Measurements from ENCODE around the gene INPP5F.
A peak's percentile ranks its signal among the peaks of the same experiment; 100 is the strongest.
"Not testable (repeated sequence)": the region's sequence is repeated elsewhere in the genome, so short reads cannot be mapped to it uniquely, and the experiment has no call there.

Gene INPP5F

DNA sequence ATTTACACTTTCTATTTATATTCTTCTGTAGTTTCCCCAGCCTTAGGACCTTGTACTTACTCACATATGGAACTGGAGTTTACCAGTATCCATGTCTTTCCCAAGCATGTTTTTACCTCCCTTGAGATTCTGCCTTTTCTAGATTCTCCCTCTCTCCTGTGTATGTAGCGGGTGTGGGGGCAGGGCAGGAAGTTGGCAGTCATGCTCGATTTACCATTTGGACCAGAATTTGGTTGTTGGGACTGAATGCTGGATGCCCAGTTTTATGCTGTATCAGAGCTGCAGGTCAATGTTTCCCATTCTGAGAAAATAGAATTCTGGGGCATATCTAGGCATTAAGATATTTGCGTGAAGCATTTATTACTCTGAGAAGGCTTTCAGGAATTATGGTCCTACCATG, 14.2 kb downstream of the INPP5F start:
- no peak for DNase-seq (ENCODE audit: low read depth)

DNA sequence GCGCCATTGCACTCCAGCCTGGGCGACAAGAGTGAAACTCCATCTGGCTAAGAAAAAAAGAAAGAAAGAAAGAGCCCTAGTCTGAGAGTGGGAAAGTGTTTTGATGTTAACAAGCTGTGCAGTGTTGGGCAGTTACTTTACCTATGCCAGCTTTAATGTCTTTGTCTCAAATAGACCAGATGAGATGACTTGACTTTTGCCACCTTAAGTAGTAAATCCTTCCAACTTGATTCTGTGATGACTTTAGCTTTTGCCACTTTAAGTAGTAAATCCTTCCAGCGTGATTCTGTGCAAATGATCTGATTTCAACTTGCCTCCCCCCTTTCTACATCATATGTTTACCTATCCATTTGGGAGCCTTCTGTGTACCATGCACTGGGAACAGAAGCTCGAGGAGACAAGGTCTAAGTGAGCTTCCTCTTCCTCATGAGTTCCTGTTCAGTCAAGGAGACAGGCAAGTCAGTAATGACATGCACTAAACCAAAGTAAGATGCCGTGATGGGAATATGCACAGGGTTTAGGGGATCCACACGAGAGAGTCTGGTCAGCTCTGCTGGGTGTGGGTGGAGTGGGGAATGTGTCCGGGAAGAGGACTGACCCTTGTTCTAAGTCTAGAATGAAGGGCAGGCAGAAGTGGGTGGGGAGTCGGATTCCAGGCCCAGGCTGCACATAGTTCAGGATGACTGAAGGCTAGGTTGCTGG, 17.2 kb downstream of the INPP5F start:
- no peak for DNase-seq (ENCODE audit: low read depth)

DNA sequence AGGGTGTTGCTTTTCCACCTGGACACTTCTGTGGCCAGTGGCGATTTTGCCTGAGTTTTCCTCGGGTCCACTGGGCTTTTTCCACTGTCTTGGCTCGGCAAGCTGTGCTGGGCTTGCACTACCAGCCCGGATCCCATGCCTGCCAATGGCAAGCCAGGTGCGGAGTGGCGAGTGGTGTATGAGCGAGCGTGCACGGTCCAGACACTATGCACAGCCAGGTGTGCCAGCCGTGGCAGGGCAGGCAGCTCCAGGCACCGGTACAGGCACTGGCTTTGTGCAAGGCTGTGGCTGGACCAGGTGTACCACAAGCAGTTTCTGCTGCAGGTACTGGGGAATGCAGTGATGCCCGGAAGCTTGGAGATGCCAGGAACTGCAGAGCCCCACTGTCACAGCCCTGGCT, 22.1 kb downstream of the INPP5F start:
- no peak for DNase-seq (ENCODE audit: low read depth)

DNA sequence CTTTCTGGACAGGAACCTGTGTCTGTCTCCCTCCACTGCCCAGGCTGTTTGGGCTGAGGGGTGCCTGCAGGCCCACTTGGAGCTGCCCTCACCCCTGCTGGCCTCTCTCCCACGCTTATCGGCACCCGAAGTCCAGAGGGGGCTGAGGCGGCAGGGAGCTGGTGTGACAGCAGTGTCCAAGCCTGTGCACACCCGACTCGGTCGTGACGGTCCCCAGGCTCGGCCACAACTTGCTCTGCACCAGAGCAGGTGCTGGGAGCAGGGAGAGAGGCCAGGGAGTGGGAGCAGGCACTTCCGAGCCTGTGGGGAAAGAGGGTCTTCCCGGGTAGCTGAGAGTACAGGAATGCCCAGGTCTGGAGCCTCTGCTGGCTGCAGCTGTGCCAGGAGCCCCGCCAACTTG, 23.0 kb downstream of the INPP5F start:
- no peak for DNase-seq (ENCODE audit: low read depth)

DNA sequence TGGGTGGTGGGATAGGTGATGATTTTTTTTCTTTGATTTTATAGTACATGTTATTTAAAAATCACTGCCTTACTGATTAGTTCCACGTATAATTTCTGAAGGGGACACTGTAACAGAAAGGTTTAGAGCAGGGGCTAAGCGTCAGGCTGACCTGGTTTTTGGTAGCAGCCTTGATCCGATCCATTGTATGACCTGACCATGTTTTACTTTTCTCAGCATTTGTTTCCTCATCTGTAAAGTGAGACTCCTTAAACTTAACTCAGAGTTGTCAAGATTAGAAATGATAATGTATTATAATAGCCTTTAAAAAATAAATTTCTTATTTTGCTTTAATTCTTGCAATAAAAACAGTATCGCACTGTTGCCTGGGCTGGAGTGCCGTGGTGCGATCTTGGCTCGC, 23.6 kb downstream of the INPP5F start:
- DNase-seq (ENCODE audit: low read depth), result no peak

DNA sequence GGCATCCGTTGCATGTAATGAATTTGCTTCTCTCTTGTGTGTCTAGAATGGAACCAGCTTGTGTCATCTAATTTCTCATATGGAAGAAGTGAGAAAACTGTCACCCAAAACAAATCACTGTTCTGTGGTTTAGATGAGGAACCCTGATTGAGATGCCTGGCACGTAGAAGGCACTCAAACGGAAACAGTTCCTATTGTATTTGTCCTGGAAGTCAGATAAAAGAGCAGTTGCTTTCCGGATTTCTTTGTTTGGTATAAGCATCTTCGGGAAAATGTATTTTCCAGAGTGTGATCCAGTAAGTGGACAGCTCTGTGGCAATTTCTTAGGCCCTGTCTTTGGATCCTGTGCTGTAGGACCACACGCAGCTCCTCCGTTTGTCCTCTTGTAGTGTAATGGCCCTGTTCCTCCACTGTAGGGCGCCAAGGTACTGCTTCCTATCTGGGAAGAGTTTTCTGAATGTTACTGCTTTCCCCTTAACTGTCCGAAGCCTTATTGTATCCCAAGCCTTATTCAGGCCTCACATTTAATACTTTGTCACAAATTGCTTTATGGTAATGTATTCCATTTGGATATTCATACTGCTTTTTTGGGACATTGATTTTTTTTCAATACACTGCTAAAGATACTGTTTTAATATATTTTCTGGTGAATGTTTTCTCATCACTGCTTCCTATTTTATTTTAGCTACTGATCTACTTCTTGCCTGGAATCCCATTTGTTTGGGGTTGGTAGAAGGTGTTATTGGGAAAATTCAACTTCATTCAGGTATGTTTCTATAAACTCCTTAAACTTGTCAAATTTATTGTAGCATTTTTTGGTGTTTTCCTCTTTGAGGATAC, 24.8 kb downstream of the INPP5F start:
- DNase-seq (ENCODE audit: low read depth), result peak; percentile 27

DNA sequence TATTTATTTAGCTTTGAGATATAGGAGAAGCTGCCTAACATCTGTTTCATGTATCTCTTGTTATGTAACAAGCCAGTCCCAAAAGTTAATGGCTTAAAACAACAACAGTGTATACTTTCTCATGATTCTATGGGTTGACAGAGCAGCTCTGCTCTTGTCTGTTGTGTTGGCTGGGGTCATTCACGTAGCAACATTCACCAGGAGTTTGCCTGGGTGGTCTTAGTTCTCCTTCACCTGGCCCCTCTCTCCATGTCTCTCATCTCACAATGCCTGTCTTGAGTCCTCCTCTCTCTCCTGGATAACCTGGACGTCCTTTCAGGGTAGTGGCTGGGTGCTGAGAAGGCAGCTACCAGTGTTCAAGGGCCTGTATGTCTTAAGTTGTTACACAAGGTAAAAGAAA, 27.5 kb downstream of the INPP5F start:
- DNase-seq (ENCODE audit: low read depth), result no peak

DNA sequence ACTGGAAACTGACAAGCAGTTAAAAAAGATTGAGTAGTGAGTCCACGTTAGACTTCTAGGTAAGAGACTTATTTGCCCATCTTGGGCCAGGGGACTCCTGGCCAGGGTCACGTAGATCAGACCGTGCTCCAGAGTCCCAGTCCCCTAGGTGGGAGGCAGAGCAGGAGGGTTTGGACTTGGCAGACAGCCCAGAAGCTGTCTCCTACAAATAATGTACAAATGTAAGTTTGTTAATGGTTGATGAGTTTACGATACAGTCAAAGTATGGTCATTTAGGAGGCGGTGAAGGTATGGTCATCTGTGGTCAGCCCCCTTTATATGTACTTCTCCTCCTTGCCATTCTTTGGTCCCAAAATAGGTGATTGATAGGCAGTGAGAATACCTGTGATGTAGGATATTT, 28.2 kb downstream of the INPP5F start:
- no peak for DNase-seq (ENCODE audit: low read depth)

DNA sequence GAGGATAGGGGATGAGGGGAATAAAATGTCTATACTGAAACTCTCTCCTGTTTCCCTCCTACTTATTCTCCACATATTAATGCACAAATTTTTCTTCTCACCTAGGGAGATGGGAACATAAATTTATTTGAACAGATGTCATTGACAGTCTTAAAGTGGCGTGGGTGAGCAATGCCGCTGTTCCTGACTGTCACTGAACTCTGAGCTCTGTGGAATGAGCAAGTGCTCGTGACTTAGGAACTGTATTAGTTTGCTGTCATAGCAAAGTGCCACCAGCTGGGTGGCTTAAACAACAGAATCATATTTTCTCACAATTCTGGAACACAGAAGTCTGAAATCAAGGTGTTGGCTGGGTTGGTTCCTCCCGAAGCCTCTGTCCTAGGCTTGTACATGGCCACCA, 29.1 kb downstream of the INPP5F start:
- no peak for DNase-seq (ENCODE audit: low read depth)

DNA sequence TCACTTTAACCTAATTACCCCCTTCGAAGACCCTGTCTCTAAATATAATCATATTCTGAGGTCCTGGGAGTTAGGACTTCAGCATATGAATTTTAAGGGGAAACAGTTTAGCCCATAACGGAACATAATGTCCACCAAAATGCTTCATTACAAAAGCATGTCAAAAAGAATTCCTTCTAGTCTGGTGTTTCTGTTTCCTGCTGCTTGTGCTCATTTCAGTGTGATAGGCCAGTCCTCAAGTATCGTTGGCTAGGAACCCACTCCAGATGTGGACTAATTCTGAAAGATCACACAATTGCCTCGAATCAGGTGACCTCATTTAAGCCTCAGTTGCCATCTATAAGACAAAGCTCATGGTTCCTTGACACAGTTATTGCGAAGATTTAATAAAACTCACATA, 29.6 kb downstream of the INPP5F start:
- DNase-seq (ENCODE audit: low read depth), result no peak

DNA sequence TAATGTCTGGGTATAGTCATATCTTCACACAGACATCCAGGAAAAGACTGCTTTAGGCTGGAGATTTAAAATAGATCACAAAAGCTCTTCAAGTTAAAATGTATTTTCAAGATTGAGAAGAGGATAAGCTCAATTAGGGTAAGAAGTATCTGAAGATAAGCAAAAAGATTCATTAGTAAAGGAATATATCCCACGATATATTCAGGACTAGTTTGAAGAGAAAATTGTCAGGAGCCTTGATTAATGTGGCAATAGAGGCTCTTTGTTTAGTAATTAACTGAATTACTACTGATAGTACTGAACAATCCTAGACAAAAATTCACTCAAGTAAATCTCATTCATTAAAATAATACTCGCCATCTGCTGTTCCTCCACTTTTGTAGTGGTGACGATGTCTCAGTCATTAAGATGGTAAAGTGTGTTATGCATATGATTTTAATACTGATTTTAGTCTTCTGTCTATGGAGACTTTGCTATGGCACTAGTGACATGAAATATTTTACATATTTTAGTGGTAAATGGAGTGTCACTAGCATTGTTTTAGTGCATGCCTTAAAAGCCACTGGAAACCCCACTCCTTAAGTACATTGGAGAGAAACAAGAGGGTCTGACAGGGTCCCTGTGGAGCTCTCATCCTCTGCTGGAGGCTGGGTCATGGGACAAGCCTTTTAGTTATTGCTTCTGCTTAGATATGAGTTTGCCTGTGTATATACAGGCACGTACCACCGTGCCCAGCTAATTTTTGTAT, 32.8 kb downstream of the INPP5F start:
- no peak for DNase-seq (ENCODE audit: low read depth)

DNA sequence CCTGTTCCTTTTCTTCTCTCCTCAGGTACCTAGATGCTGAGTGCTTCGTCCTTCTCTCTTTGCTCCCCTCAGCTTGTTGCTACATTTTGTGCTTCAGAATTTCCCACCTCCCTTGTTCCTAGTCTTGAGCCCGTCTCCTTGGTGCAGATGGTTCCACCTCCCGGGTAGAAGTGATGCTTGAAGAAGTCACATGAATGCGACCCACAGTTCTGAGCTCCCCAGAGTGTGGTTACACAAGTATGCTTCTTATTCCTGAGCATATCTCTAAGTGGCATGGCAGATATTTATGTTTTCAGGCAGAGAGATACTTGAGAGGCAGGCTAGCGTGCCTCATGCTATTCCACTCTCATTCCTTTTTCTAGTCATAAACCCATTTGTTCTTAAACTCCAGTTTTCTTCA, 34.0 kb downstream of the INPP5F start:
- DNase-seq (ENCODE audit: low read depth), result no peak

DNA sequence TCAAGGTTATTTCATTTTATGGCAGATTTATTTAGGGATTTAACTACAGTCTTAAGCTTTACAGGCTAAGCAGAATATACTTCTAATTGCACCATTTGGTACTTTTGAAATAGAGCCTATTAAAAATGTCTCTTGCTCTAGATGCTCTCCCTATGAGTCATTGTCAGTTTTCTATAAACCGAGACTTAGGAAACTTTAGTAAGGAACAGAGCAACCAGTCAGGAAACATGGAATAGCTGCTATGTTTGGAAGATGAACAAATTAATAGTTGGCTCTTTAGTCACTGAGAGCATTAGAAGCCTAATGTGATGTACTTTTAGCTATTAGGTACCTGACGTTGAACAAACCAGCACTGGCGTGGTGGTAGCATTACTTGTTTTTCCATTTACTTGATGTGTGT, 35.3 kb downstream of the INPP5F start:
- no peak for DNase-seq (ENCODE audit: low read depth)

DNA sequence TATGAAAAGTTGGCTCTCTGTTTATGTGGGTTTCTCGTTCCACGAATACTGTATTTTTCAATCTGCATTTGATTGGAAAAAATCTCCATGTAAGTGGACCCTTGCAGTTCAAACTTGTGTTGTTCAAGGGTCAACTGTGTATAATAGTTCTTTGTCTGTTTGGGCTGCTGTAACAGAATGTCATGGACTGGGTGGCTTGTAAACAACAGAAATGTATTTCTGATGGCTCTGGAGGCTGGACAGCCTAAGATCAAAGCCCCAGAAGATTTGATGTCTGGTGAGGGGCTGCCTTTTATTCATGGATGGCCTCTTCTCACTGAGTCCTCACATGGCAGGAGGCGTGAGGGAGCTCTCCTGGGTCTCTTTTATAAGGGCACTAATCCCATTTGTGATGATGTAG, 36.2 kb downstream of the INPP5F start:
- DNase-seq (ENCODE audit: low read depth), result no peak

DNA sequence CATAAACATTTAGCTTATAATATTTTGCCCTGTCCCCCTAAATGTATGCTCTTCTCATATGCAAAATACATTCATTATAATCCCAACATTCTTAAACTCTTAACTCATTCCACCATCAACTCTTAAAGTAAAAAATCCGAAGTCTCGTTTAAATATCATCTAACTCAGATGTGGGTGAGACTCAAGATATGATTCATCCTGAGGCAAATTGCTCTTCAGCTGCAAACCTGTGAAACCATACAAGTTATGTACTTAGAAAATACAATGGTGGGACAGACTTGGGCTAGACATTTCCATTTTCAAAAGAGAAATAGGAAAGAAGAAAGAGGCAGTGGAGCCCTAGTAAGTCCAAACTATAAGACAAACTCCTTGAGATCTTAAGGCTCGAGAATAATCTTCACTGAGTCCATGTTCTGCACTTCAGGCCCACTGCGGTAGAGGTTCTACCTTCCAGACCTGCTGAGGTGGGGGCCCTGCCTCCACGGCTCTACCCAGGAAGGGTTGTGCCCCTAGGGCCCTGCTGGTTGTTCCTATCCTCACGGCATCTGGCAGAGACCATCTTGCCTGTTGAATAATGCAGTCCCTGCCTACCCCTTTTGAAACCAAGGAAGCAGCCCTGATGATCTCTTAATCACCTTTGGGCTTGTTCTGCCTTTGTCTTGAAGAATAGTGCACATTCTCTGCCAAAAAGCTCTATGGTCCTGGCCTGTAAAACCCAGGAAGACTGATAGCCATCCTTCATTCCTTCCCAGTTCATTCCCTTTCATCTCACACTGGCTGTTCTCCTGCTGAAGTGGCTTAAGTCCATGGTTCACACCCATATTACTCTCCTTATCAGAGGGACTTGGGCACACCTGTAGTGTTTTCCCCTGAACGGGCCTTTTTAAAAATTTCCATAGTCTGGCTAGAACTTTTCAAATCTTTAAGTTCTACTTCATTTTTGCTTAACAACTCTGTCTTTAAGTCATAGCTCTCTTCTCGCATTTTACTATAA, 37.3 kb downstream of the INPP5F start:
- no peak for DNase-seq (ENCODE audit: low read depth)

DNA sequence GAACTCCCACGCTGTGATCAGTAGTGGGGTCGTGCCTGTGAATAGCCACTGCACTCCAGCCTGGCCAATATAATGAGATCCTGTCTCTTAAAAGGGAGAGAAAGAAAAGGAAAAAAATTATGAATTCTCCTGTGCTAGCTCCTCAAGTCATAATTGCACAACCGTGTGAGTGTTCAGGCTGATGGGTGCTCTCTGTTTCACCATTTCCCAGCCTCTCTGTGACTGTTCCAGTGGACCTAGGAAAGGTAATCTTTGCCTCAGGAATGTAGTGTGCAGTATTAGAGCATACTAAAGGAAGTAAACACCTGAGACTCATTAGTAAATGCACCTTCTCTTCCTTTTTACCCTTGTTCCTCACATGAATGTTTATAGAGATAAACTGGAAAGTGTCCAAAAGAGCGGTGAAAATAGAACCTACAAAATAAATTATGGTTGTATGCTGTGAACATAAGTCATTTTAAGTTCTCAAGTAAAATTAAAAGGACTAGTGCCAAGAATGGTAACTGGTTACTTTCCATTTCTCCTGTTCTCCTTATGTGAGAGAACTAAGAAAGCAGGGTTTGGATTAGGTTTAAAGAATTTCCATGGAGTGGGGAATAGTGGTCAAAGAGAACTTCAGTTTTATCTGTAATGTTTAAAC, 42.7 kb downstream of the INPP5F start:
- DNase-seq (ENCODE audit: low read depth), result no peak

DNA sequence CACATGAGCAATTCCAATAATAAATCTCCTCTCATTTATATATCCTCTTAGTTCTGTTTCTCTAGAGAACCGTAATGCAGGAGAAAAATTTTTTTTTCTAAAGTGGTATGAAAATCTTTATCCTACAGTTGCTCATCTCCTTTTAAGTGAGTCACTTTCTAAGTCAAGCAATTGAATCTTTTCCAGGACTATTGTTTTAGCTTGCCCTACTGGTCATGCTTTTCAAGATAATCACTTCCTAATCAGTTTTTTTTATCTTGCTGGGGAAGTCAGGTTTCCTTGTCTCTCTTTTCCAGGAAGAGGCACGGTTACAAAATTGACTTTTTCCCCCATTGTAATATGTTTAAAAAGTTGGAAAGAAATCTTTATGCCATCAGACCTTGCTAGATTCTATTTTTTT, 44.0 kb downstream of the INPP5F start:
- no peak for DNase-seq (ENCODE audit: low read depth)

DNA sequence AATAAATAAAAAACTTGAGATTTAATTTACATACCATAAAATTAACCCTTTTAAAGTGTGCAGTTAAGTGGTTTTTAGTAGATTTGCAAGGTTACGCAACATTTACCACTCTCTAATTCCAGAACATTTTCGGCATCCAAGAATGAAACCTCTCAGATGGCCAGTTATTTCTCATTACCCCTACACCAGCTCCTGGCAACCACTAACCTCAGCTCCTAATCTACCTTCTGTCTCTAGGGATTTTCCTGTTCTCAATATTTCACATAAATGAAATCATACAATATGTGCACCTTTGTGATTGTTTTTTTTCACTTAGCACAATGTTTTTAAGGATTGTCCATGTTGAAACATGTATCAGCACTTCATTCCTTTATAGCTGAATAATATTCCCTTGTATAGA, 45.1 kb downstream of the INPP5F start:
- no peak for DNase-seq (ENCODE audit: low read depth)

DNA sequence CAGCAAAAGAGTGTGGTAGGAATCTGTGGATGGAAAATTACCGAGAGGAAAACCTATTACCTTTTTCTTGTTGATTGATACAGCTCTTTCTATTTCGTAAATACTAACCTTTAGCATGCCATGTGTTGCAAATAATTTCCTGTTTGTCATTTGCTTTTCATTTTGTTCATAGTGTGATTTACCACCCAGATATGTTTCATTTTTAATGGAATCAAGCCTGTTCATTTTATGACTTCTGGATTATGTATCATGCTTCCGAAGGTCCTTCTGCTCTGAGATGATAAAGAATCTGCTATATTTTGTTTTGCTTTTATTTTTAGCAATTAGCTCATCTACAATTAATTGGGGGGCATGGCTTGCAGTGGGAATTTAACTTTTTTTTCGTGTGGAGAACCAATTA, 46.5 kb downstream of the INPP5F start:
- DNase-seq (ENCODE audit: low read depth), result no peak

DNA sequence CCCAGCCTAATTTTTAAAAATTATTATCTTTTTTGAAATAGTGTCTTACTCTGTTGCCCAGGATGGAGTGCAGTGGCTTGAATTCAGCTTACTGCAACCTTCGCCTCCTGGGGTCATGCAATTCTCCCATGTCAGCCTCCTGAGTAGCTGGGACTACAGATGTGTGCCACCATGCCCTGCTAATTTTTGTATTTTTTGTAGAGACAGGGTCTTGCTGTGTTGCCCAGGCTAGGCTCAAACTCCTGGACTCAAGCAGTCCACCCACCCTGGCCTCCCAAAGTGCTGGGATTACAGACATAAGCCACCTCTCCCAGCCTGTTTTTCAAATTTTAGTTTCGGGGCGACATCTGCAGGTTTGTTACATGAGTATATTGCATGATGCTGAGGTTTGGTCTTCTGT, 47.2 kb downstream of the INPP5F start:
- not testable (repeated sequence) for DNase-seq (ENCODE audit: low read depth)

DNA sequence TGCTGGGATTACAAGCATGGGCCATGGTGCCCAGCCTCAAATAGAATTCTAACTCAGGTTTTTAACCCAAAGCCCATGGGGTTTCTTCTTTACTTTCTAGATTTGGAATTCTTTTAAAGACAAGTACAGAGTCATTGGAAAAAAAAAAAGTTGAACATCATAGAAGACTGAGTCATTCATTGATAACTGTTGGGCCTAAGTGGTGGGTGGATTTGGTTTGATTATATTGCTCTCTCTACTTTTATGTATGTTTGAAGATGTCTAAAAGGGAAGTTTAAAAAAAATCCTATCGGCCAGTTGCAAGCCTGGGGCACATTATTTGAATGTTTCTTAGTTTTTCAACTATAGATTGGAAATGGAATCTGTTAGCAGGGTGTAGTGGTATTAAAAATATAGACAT, 49.7 kb downstream of the INPP5F start:
- no peak for DNase-seq (ENCODE audit: low read depth)
